ENCODE data around the gene DCDC2.
"Not testable (repeated sequence)": the region's sequence is repeated elsewhere in the genome, so short reads cannot be mapped to it uniquely, and the experiment has no call there.

The DCDC2 gene

DNA sequence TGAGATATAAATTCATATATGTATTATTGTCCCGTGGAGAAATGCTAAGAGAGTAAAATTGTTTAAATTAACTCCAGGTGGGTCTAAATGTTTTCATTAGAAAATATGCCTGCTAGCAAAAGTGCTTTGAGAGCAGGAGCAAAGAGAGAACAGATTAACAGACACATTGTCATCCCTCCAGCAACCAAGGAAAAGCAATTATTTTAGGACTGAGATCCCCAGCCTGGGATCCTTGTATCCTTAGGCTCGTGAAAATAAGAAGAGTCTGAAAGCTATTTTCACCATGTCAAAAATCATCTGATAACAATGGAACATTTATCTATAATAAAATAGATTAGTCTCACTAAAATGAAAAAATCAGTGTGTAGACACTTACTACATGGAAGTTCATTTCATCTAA lies 33.3 kb upstream of the DCDC2 start:
- no peak overlapping the region for H3K27ac ChIP-seq (replicated peaks)
- DNase-seq (ENCODE audit: low read depth in 1 of 2, low spot score in 1 of 2), result no peak
- TF ChIP-seq, protein P1, sequence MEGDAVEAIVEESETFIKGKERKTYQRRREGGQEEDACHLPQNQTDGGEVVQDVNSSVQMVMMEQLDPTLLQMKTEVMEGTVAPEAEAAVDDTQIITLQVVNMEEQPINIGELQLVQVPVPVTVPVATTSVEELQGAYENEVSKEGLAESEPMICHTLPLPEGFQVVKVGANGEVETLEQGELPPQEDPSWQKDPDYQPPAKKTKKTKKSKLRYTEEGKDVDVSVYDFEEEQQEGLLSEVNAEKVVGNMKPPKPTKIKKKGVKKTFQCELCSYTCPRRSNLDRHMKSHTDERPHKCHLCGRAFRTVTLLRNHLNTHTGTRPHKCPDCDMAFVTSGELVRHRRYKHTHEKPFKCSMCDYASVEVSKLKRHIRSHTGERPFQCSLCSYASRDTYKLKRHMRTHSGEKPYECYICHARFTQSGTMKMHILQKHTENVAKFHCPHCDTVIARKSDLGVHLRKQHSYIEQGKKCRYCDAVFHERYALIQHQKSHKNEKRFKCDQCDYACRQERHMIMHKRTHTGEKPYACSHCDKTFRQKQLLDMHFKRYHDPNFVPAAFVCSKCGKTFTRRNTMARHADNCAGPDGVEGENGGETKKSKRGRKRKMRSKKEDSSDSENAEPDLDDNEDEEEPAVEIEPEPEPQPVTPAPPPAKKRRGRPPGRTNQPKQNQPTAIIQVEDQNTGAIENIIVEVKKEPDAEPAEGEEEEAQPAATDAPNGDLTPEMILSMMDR (IDR thresholded peaks at IDR 0.05; ENCODE audit: insufficient read depth, low read length), result no peak
- TF ChIP-seq GABPA (IDR thresholded peaks at IDR 0.05; ENCODE audit: low read depth) (no peak), POLR2AphosphoS5 (IDR thresholded peaks at IDR 0.05; ENCODE audit: low read depth) (no peak), SPI1 (IDR thresholded peaks at IDR 0.05; ENCODE audit: borderline replicate concordance, low read depth) (no peak)
- no peaks in the 10 kb centered on the region for H3K27me3 ChIP-seq (ENCODE audit: insufficient read depth, poor library complexity, severe bottlenecking)
- H3K4me3 ChIP-seq (replicated peaks; ENCODE audit: insufficient read depth, low read length), result no peak overlapping the region

DNA sequence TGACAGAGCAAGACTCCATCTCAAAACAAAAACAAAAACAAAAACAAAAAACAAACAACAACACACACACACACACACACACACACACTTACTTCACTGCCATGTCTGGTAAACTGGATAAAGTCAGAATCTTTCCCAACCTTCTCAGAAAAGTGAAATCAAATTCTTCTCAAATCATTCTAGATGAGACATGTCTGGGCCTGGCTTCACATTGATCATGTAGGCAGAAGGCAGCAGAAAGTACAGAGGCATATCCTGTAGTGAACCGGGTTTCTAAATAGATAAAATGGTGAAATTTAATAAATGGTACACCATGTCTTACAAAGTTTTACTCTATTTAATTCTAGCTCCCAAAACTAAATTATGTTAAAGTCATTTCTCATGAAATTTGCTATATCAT lies 30.0 kb upstream of the DCDC2 start:
- H3K4me3 ChIP-seq (replicated peaks; ENCODE audit: insufficient read depth, low read length), result no peak overlapping the region
- H3K27ac ChIP-seq (replicated peaks), result no peak overlapping the region
- DNase-seq (ENCODE audit: low read depth in 1 of 2, low spot score in 1 of 2), result no peak
- H3K27me3 ChIP-seq (ENCODE audit: insufficient read depth, poor library complexity, severe bottlenecking), result no peaks in the 10 kb centered on the region
- TF ChIP-seq SPI1 (IDR thresholded peaks at IDR 0.05; ENCODE audit: borderline replicate concordance, low read depth) (no peak), REST (IDR thresholded peaks at IDR 0.05; ENCODE audit: insufficient replicate concordance, low read depth) (no peak), POLR2AphosphoS5 (IDR thresholded peaks at IDR 0.05; ENCODE audit: low read depth) (no peak), GABPA (IDR thresholded peaks at IDR 0.05; ENCODE audit: low read depth) (no peak)
- TF ChIP-seq, protein P1 (IDR thresholded peaks at IDR 0.05; ENCODE audit: insufficient read depth, low read length), result no peak

DNA sequence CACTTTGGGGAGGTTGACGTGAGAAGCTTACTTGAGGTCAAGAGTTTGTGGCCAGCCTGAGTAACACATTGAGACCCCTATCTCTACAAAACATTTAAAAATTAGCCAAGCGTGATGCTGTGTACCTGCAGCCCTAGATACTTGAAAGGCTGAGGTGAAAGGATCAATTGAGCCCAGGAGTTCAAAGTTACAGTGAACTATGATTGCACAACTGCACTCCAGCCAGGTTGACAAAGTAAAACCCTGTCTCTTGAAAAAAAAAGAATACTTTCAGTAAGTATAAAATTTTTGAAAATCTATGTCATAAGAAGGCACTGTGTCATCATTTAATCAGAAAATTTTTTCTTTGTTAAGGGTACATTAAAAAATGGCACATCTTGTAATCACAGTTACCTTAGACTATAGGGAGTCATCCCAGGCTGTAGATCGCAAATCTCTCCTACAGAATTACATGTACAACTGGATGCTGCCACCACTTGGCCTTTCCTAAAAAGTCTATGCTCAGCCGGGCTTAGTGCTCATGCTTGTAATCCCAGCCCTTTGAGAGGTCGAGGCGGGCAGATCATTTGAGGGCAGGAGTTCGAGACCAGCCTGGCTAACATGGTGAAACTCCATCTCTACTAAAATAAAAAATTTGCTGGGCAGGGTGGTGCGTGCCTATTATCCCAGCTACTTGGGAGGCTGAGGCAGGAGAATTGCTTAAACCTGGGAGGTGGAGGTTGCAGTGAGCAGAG lies 27.8 kb upstream of the DCDC2 start:
- Histone ChIP-seq H3K27ac (replicated peaks) (no peak overlapping the region), H3K27me3 (ENCODE audit: insufficient read depth, poor library complexity, severe bottlenecking) (no peaks in the 10 kb centered on the region), H3K4me3 (replicated peaks; ENCODE audit: insufficient read depth, low read length) (no peak overlapping the region)
- DNase-seq (ENCODE audit: low read depth in 1 of 2, low spot score in 1 of 2), result no peak
- no peak for TF ChIP-seq SPI1 (IDR thresholded peaks at IDR 0.05; ENCODE audit: borderline replicate concordance, low read depth)
- TF ChIP-seq POLR2AphosphoS5 (IDR thresholded peaks at IDR 0.05; ENCODE audit: low read depth), result no peak
- TF ChIP-seq, protein P1 (IDR thresholded peaks at IDR 0.05; ENCODE audit: insufficient read depth, low read length), result no peak
- TF ChIP-seq REST (IDR thresholded peaks at IDR 0.05; ENCODE audit: insufficient replicate concordance, low read depth), result no peak

DNA sequence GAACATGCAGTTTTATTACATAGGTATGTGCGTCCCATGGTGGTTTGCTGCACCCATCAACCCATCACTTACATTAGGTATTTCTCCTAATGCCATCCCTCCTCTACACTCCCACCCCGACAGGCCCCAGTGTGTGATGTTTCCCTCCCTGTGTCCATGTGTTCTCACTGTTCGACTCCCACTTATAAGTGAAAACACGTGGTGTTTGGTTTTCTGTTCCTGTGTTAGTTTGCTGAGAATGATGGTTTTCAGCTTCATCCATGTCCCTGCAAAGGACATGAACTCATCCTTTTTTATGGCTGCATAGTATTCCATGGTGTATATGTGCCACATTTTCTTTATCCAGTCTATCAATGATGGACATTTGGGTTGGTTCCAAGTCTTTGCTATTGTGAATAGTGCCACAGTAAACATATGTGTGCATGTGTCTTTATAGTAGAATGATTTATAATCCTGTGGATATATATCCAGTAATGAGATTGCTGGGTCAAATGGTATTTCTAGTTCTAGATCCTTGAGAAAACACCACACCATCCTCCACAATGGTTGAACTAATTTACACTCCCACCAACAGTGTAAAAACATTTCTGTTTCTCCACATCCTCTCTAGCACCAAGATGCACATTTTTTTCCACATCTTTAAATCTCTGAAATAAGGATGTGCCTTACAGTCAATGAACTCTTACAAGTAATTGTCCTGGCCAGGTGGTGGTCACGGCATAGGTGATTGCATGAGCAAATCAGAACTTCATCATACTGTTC lies 26.7 kb upstream of the DCDC2 start:
- H3K27ac ChIP-seq (replicated peaks); H3K27me3 ChIP-seq (ENCODE audit: insufficient read depth, poor library complexity, severe bottlenecking); H3K4me3 ChIP-seq (replicated peaks; ENCODE audit: insufficient read depth, low read length); DNase-seq (ENCODE audit: low read depth in 1 of 2, low spot score in 1 of 2): not testable (repeated sequence)

GRCh38 chr6:24382891-24383494 lies 25.1 kb upstream of the DCDC2 start:
- not testable (repeated sequence) for H3K4me3 ChIP-seq (replicated peaks; ENCODE audit: insufficient read depth, low read length); H3K27ac ChIP-seq (replicated peaks); H3K27me3 ChIP-seq (ENCODE audit: insufficient read depth, poor library complexity, severe bottlenecking); DNase-seq (ENCODE audit: low read depth in 1 of 2, low spot score in 1 of 2)

Data from HL-60 (cell line).